Endothelial cell (in vitro differentiated cells): Measurements from ENCODE around the gene ADGRV1. TPM values are rescaled to one million over a fixed set of nuclear protein-coding genes. Genes with fewer than 3 reads are reported as not detected.

Experiments
- DNase-seq: peaks from one replicate; pipeline ENCODE4 v3.0.0; 2021; ENCODE audit warnings: low spot score
- H3K27ac Mint-ChIP-seq: one replicate; pipeline ENCODE4 v1.8.0; 2021; ENCODE audit warnings: mixed read lengths, inconsistent platforms; ENCODE audit not compliant: unreplicated experiment
- H3K27me3 Mint-ChIP-seq: one replicate; pipeline ENCODE4 v1.8.0; 2021; ENCODE audit warnings: mild to moderate bottlenecking, moderate library complexity, mixed read lengths, inconsistent platforms; ENCODE audit not compliant: unreplicated experiment
- H3K36me3 Mint-ChIP-seq: one replicate; pipeline ENCODE4 v1.8.0; 2021; ENCODE audit warnings: mild to moderate bottlenecking, low read depth, mixed read lengths, inconsistent platforms; ENCODE audit not compliant: unreplicated experiment
- H3K4me1 Mint-ChIP-seq: one replicate; pipeline ENCODE4 v1.8.0; 2021; ENCODE audit warnings: mild to moderate bottlenecking, mixed read lengths, inconsistent platforms; ENCODE audit not compliant: unreplicated experiment
- H3K4me3 Mint-ChIP-seq: one replicate; pipeline ENCODE4 v1.8.0; 2021; ENCODE audit warnings: mild to moderate bottlenecking, mixed read lengths, inconsistent platforms; ENCODE audit not compliant: unreplicated experiment
- H3K9me3 Mint-ChIP-seq: one replicate; pipeline ENCODE4 v1.8.0; 2021; ENCODE audit warnings: mixed read lengths, inconsistent platforms; ENCODE audit not compliant: unreplicated experiment
- CTCF ChIP-seq: fragments of 200-600 bp; sonication (generic); IDR thresholded peaks from one replicate; pipeline ENCODE4 v1.5.0; 2021; ENCODE audit warnings: antibody characterized with exemption; ENCODE audit not compliant: unreplicated experiment
- long read RNA-seq: library from polyadenylated mRNA; unstranded; transcript quantifications from one replicate; pipeline ENCODE4 v2.0.0, GENCODE V29; 2020; ENCODE audit not compliant: unreplicated experiment
- total RNA-seq: library from RNA; stranded (reverse); fragmentation: NEBNext Ultra II Directional; extraction: Animal tissue kit (Norgen Biotek cat#: 25700); gene quantifications from one replicate; pipeline ENCODE4 v1.2.1, GENCODE V29; 2021; ENCODE audit not compliant: unreplicated experiment

ADGRV1 gene, protein sequence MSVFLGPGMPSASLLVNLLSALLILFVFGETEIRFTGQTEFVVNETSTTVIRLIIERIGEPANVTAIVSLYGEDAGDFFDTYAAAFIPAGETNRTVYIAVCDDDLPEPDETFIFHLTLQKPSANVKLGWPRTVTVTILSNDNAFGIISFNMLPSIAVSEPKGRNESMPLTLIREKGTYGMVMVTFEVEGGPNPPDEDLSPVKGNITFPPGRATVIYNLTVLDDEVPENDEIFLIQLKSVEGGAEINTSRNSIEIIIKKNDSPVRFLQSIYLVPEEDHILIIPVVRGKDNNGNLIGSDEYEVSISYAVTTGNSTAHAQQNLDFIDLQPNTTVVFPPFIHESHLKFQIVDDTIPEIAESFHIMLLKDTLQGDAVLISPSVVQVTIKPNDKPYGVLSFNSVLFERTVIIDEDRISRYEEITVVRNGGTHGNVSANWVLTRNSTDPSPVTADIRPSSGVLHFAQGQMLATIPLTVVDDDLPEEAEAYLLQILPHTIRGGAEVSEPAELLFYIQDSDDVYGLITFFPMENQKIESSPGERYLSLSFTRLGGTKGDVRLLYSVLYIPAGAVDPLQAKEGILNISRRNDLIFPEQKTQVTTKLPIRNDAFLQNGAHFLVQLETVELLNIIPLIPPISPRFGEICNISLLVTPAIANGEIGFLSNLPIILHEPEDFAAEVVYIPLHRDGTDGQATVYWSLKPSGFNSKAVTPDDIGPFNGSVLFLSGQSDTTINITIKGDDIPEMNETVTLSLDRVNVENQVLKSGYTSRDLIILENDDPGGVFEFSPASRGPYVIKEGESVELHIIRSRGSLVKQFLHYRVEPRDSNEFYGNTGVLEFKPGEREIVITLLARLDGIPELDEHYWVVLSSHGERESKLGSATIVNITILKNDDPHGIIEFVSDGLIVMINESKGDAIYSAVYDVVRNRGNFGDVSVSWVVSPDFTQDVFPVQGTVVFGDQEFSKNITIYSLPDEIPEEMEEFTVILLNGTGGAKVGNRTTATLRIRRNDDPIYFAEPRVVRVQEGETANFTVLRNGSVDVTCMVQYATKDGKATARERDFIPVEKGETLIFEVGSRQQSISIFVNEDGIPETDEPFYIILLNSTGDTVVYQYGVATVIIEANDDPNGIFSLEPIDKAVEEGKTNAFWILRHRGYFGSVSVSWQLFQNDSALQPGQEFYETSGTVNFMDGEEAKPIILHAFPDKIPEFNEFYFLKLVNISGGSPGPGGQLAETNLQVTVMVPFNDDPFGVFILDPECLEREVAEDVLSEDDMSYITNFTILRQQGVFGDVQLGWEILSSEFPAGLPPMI (N-terminal part only)
- 23.1 TPM for total RNA-seq
- long read RNA-seq, partial matches to known transcripts, result 0 of 3 reads
- long read RNA-seq, other reads (novel, unspliced or antisense), result 2 of 3 reads

DNA sequence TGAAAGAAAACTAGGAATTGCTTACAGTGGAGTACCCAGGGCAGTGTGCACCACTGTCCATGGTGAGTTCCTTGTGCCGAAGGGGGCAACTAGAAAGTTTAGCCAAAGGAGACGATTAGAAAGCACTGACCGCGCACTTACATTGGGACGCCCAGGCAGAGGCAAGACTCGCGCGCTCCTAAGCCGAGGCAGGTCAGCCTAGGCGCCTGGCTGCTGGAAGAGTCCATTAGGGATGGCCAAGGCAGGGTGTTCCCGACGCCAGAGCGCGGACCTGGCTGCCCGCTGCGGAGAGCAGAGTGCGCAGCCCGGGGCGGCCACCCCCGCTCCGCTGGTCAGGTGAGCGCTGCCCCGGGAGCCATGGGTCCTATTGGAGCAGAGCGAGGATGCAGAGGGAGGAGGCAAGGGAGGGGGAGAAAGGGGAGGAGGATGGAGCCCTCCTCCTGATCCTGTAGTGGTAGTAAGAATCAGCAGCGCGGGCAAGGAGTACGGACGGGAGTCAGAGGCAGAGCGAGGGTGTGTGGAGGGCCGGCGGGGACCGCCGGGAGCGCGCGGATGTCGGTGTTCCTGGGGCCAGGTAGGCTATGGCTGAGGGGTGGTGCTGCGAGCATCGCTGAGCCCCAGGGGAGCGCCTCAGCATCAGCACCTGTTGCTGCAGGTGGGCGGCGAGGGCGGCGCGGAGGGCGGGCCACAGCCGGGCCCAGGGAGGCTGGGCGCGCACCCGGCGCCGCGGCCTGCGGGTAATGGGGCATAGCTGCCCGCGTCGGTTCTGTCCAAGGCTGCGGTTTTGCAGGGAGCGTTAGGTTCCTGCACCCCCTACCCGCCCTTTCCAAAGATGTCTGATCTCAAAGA is at the start of gene ADGRV1:
Gene ADGRV1 (plus strand): TSS at position 454 of the 849 bp plus-strand sequence. CDS start 99 bp downstream, at position 553.
- no peaks in the 10 kb centered on the region for H3K36me3 Mint-ChIP-seq
- no peak for TF ChIP-seq CTCF
- peak within 1 kb of the TSS; percentile 45 for H3K27ac Mint-ChIP-seq
- H3K4me3 Mint-ChIP-seq, result peak within 1 kb of the TSS; percentile 99
- peak; percentile 94 for DNase-seq
- H3K27me3 Mint-ChIP-seq, result no peaks in the 10 kb centered on the region
- peaks cover 30% of the 10 kb centered on the region for H3K4me1 Mint-ChIP-seq
- no peaks in the 10 kb centered on the region for H3K9me3 Mint-ChIP-seq

DNA sequence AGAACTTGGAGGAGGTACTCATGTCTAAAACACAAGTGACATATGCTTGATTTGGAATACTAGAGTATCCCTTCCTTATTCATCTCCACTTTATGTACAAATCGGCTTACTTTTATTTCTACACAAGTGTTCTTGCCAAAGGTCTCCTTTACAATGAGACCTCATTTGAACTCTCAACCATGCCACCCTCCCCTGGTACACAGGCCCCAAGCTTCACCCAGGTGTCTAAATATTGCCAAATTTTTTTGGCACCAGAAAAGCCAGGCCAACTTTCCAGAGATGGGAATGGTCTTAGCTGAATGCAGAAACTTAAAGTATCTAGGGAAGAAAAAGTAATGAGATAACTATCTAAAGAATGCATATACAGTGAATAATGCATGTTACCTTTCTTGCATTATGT is 48.2 kb upstream of the ADGRV1 start:
- H3K27me3 Mint-ChIP-seq, result peaks cover 3% of the 10 kb centered on the region
- no peaks in the 10 kb centered on the region for H3K36me3 Mint-ChIP-seq
- peaks cover 18% of the 10 kb centered on the region for H3K4me1 Mint-ChIP-seq
- TF ChIP-seq CTCF, result no peak
- H3K27ac Mint-ChIP-seq, result no peak overlapping the region
- DNase-seq, result no peak
- no peak overlapping the region for H3K4me3 Mint-ChIP-seq
- H3K9me3 Mint-ChIP-seq, result no peaks in the 10 kb centered on the region

GRCh38 chr5:90514520-90514919 is 44.1 kb upstream of the ADGRV1 start:
- Mint-ChIP-seq H3K36me3 (no peaks in the 10 kb centered on the region), H3K27ac (no peak overlapping the region), H3K4me3 (no peak overlapping the region), H3K9me3 (no peaks in the 10 kb centered on the region), H3K27me3 (peaks cover 1% of the 10 kb centered on the region), H3K4me1 (peaks cover 6% of the 10 kb centered on the region)
- no peak for DNase-seq
- TF ChIP-seq CTCF, result no peak

DNA sequence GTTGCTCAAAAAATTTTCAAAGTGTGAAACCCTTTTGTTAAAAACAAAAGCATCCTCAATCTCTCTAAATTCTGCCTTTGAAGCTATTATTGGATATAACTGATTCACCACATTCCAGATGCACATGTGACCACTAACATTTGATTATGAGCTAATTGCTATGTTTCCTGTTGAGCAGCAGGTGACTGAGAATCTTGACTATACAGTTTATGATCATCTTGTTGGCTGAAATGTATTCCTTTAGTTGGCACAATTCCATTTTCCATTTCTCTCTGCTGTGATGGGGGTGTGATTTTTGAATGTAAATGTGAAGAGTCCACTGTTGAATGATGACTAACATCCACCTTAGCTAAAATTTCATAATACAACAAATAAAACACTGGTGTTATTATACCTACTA is 39.9 kb upstream of the ADGRV1 start:
- no peak overlapping the region for H3K27ac Mint-ChIP-seq
- H3K4me3 Mint-ChIP-seq, result no peak overlapping the region
- DNase-seq, result no peak
- peaks cover 4% of the 10 kb centered on the region for H3K27me3 Mint-ChIP-seq
- peaks cover 10% of the 10 kb centered on the region for H3K36me3 Mint-ChIP-seq
- peaks cover 3% of the 10 kb centered on the region for H3K4me1 Mint-ChIP-seq
- H3K9me3 Mint-ChIP-seq, result no peaks in the 10 kb centered on the region
- no peak for TF ChIP-seq CTCF
